GM18909 (cell line): Measurements from ENCODE around the gene STARD3.

Experiments
- ATAC-seq: cut with Tn5 transposase; IDR thresholded peaks from one replicate; pipeline ENCODE4 v1.9.1; 2021; ENCODE audit warnings: mild to moderate bottlenecking; ENCODE audit not compliant: unreplicated experiment, poor library complexity

Gene STARD3

DNA sequence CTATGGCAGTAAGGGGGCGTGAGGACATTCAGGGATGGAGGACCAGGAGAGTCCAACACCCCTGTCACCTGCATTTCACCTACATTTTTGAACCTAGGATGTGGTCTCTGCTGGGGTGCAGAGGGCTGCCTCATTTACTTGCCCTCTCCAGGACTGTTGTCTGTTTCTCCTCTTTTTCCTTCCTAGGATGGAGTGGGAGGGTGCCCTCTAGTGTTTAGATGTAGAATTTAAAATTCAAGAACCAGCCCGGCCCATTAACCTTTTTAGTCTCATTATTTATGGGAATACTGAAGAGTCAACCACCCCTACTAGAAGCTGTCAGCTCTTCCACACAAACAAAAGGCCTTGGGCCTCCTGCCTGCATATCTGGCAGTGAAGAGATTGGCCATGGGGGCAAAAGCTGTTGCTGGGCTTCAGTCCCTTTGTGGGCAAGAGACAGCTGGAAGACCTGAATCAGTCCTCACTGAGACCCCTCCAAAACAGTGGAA, 2.5 kb upstream of the STARD3 start:
- ATAC-seq: no peak

DNA sequence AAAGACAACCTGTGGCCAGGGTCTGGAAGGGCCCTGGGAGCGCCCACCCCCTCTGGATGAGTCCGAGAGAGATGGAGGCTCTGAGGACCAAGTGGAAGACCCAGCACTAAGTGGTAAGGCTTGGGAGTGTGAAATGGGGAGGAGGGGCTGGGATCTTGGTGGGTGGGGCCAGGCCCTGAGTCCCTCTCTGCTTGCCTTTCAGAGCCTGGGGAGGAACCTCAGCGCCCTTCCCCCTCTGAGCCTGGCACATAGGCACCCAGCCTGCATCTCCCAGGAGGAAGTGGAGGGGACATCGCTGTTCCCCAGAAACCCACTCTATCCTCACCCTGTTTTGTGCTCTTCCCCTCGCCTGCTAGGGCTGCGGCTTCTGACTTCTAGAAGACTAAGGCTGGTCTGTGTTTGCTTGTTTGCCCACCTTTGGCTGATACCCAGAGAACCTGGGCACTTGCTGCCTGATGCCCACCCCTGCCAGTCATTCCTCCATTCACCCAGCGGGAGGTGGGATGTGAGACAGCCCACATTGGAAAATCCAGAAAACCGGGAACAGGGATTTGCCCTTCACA, 1.2 kb upstream of the STARD3 start:
- ATAC-seq: no peak

DNA sequence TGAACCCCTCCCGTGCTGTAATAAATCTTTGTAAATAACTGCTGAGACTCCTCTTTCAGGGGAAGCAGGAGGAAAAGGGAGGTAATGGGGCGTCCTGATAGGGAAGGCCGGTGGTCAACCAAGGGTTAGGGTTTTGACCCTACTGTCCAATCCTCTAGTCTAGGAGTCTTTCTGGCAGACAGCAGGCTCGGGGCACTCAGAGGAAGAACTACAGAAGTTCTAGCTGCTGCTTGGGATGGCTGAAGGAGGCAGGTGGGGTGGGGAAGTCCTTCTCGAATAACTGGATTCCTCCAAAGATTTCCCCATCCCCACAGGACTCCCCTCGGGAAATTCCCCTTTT, 387 bp upstream of the STARD3 start:
- ATAC-seq: no peak

DNA sequence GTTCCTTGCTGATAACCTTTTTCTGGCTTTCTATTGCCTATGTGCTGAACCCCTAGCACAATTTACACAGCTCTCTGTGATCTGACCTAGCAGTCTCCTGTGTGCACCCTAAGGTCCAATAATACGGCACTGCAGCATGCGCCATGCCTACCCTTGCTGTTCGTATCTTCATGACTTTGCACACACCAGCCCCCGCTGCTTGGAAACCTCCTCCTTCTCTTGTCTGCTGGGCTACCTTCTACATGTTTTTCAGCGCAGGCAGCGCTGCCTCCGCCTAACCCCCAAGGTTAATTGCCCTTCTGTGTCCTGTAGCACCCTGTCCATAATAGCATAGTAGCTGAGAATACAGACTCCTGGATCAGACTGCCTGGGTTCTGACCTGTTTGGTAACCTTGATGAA, 1.4 kb downstream of the STARD3 start:
- ATAC-seq: no peak

DNA sequence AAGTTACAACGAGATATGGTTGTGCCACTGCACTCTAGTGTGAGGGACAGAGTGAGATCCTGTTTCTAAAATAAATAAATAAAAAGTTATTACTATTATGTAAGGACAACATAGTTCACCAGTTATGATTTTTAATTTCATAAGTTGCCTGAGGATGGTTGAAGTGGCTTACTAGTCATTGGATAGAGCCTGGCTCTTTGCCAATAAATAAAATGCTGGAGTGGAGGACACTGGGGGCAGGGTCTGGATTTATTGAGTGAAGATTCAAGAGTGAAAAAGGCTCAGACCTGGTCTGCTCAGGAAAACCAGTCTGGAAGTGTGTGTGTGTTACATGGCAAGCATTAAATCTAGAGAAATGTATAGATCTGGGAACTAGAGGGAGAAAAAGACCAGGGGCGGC, 2.1 kb downstream of the STARD3 start:
- no peak for ATAC-seq

DNA sequence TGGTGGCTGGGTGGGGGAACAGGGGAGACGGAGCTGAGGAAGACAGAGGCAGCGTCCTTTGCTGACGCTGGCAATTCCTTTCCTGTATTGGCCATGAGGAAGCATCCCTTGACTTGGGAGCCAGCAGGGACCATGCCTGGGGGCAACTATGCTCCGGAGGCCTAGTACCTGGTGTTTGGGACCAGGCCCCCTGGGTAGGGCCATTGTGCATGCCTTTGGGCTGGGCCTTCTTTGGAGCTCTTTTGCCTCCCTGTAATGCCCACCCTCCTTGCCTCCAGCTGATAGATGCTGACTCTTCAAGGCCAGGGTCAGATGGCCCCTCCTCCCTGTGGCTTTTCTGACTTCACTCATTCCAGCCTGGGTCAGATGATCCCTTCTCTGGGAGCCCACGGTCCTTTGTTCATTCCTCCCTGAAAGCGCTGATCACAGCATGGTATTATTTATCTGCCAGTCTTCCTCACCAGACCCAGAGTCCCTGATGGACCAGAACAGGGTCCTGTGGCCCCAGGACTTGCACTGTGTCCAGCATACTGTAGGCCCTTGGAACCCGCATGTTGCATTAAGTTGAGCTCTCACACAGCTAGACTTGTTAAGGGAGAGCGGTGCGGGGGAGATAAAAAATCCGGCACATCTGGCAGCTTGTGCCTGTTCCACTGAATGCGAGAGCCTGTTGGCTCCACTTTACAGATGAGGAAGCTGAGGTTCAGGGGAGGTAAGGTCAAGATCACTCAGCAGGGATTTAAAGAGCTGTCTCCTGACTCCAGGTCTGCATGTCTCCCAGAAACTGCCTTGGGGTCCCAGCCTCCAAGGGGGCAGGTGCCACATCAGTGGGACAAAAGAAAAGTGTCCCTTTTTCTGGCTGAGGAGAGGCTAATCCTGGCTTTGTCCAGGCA, 2.9 kb downstream of the STARD3 start:
- no peak for ATAC-seq

DNA sequence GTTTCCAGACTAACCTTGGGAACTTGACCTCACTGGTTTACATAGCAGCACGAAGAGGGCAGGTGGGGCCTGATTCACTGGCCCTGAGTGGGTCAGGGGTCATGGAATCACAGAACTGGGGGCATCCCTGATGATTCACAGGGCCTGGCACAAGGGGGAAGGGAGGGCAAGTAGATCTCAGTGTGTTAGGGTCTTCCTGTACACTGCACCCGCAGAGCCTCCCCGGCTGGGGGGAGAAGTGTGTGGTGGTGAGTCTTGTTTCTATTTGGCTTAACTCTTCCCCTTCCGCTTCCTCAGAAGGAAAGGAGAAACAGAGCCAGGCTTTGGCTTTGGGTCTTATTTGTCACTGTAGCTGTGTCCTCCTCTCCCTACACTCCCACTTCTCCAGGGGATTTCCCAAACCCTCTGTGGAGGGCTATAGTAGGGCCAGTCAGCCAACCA, 3.7 kb downstream of the STARD3 start:
- no peak for ATAC-seq

DNA sequence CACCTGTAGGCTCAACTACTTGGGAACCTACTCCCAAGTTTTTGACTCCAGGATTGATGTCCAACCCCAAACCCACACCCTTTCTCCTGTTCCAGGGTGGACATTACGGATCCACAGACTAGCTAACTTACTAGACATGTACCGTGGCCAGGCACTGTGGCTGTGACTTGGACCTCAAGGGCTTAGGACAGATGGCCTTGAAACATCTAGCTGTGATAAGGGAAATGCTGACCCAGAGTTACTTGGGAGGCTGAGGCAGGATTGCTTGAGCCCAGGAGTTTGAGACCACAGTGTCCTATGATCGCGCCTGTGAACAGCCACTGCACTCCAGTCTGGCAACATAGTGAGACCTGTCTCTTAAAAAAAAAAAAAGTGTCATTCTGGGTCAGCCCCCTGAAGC, 4.2 kb downstream of the STARD3 start:
- no peak for ATAC-seq

DNA sequence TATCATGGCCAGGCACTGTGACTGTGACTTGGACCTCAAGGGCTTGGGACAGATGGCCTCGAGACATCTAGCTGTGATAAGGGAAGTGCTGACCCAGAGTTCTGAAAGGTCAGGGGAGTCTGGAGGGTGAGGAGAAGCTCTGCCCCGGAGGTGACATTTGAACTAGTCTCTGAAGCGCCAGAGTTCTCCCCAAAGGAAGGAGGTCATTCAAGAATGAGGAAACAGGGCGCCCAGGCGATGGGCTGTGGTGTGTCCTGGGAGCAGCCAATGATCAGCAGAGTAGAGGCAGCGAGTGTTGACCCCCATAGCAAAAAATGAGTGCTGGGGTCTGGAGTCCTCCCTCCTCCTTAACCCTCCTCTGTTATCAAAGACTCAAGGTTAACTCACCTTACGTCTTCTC, 4.9 kb downstream of the STARD3 start:
- ATAC-seq: no peak

DNA sequence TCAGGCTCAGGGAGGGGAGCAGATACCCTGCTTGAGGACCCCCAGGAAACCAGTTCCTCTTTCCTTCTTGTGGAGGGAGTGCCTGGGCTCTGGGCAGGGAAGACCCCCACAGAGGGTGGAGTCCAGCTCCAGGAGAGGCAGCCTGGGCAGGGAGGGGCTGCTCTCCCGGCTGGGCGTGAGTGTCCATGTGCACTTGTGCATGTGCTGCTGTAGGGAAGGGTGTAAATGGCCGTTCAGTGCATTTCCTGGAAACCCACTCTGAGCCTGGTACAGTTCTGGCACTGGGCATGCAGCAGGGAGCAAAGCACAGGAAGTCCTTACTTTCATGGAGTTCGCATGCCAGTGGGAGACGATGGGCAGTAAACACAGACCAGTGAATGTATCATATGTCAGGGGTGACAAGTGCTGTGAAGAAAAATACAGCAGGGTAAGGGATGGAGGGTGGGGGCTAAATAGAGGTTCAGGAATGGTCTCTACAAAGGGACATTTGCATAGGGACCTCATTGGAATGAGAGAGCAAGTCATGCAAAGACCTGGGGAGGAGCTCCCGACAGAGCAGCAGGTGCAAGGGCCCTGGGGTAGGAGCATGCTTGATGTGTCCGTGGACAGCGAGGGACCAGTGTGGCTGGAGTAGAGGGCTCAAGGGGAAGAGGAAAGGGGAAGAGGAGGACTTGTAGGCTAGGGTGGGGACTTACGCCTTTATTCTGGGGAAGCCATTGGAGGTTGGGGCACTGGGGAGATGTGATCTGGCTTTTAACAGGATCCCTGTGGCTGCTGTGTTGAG, 5.5 kb downstream of the STARD3 start:
- no peak for ATAC-seq

DNA sequence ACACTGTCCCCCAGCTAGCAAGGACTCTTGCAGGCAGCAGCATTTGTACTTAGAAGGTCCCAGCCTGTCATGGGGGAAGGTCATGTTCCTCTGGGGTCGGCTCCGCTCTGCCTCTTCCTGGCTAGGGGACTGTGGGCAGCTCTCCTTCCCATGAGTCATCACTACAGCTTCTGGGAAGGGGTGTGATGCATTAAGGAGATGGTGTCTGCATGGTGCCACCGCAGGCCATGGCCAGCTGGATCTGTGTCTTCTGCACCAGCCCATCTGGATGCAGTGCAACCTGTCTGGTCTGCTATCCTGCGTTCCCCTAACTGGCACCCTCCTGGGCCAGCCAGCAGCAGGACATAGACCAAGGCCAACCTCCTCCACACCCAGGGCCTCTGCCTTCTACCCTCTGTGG, 6.3 kb downstream of the STARD3 start:
- ATAC-seq: no peak

DNA sequence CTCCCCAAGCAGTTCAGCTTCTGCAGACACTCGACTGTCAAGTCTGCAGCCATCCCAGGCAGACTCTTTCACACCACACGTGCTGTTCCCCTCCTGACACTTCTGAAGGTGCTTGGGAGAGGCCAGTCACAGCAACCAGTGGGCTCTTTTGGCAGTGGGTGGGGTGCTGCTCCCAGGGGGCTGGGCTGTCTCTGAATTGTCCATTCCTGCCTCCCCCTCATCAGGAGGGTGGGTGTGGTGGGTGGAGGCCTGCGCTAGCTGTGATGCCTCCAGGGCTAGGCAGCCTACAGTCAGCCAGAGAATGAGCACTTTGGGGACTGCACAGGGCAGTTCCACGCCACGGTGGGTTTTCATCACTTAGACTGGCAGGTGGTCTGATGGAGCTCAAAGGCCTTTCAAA, 10.3 kb downstream of the STARD3 start:
- no peak for ATAC-seq

DNA sequence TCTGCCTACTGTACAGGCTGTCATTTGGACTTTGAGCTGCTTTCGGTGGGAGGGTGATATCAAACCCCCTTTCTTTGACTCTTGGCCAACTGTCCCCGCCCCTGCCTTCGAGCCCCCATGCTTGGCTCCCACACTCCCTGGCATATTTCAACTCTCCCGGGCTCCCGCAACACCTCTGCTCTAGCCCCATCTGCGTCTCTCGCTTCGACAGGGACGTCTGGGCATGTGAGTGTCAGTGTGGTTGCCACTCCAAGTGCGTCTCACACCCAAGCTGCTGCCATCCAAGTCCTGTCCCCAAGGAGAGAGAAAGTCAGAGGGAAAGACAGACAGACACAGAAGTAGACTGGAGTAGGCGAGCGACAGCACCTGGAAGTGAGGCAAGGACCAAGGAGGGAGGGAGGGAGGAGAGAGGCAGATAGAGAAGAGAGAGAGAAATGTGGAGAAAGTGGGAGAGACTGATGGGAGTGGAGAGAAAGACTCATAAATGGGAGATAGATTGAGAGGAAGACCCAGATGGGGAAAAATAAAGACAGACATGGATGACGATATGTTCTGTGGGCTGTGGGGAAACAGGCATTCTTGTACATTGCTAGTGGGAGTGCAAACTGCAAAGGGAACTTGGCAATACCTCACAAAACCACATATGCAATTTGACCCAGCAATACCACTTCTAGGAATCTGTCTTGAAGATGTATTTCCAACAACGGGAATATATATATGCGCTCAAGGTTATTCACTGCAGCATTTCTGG, 11.8 kb downstream of the STARD3 start:
- ATAC-seq: no peak

DNA sequence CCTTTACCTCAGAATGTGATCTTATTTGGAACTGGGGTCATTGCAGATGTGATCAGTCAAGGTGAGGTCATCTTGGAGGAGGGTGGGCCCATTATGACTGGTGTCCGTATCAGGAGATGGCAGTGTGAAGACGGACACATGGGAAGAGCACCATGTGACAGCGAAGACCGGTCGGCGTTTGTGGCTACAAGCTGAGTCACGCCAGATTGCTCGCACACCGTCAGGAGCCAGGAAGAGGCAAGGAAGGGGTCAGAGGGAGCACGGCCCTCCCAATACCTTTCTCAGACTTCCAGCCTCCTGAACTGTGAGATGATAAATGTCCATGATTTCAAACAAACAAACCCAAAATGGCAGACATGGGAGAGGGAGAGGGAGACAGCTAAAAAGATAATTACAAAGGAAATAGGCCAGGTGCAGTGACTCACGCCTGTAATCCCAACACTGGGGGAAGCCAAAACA, 13.2 kb downstream of the STARD3 start:
- no peak for ATAC-seq

DNA sequence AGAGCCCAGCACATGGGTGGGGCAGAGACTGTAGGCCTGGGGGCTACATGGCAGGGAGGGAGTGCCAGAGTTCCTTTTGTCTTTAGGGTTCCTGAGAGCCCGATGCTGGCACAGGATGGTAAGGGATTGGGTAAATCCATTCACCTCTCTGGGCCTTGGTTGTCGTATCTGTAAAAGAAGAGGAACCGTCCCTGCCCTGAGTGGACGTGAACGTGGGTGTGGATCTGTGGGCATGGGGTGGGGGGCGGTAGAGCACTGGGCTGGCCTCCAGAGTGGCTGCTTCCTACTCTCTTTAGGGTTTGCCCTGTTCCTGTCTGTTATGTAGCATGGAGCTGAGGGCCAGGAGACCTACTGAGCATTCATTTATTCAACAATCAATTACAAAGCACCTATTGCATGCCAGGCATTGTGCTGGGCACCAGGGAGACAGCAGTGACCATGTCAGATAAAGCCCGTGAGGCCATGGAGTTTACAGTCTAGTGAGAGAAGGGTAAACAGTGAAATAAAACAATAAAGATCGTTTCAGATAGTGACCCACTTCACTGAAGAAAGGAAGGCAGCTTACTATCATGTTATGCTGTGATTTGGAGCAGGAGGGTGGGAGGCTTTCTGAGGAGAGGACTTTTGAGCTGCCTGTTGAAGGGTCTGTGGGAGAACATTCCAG, 15.1 kb downstream of the STARD3 start:
- ATAC-seq: no peak

DNA sequence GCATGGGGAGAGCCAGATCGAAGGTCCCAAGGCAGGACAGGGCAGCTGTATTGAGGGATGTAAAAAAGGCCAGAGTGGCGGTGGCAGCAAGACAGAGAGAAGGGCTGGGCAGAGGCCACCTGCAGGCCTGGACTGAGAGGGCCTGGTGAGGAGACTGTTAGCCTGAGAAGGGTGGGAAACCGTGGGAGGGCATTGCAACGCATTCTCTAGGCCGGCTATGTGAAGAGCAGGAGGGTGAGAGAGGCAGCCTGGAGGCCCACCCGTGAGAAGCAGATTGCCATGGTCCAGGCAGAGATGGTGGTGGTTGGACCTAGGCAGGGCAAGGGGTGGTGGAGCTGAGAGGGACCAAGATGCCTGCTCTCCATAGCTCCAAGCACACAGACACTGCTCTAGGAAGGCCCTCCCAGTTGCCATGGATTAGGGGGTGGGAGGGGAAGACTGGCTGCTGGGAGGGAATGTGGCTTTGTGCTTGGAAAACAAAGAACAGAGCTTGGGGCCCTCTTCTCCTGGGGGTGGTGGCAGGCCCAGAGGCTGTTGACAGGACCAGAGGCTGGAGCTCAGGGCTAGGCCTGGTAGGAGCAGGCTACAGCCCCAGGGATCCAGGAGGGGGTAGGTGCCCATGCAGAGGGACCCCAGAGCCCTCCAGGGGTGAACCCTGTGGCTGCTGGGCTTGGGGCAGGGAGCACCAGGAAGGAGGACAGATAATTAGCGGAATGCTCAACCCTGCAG, 15.8 kb downstream of the STARD3 start:
- no peak for ATAC-seq

DNA sequence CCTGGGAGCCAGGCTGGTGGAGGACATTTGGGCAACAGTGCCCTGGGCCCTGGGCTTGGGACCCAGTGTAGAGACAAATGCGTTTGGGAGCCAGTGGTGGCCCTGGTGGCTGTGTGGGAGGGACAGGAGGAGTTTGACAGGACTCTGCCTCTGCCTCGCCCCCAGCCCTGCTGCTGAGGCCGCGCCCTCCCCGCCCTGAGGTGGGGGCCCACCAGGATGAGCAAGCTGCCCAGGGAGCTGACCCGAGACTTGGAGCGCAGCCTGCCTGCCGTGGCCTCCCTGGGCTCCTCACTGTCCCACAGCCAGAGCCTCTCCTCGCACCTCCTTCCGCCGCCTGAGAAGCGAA, 16.3 kb downstream of the STARD3 start:
- no peak for ATAC-seq

DNA sequence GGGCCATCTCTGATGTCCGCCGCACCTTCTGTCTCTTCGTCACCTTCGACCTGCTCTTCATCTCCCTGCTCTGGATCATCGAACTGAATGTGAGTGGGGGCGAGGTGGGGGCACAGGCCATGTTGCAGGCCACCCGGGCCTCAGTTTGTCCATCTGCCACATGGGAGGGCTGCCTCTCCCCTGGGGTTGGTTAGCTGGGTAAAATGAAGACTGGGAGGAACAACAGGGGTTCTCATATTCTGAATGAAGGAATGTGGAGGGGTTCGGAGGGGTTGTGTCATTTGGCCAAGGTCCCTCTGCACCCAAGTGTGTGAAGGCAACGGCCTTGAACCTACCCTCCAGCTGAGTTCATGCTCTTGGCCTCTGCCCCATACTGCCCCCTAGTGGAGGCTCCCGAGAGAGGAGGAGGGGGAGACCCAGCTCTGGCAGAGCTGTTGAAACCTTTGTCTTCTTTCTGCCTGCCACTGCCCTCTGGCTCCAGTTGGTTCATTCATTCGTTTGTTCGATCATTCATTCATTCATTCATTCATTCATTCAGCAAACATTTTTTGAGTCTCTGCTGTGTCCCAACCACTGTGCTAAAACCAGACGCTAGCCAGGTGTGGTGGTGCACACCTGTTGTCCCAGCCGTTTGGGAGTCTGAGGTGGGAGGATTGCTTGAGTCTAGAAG, 16.9 kb downstream of the STARD3 start:
- no peak for ATAC-seq

DNA sequence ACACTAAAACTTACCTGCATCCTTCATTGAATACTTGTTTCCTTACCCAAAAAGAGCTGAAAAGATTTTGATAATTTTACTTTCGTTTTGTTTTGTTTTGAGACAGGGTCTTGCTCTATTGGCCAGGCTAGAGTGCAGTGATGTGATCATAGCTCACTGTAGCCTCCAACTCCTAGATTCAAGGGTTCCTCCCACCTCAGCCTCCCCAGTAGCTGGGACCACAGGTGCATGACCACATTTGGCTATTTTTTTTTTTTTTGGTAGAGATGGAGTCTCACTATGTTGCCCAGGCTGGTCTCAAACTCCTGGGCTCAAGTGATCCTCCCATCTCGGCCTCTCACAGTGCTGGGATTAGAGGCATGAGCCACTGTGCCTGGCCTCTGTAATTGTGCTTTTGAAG, 18.2 kb downstream of the STARD3 start:
- ATAC-seq: no peak
